K562 treated with DMSO at 1 percent for 4 hours (cell line): Measurements from ENCODE around the gene WDHD1. TPM values are rescaled to one million over a fixed set of nuclear protein-coding genes. Genes with fewer than 3 reads are reported as not detected.

Source experiments
- total RNA-seq: library from RNA; unstranded; fragments of 300-600 nt; gene quantifications from 2 replicates; pipeline ENCODE4 v1.2.3, GENCODE V29; 2022; ENCODE audit not compliant: insufficient read depth

The WDHD1 gene, protein sequence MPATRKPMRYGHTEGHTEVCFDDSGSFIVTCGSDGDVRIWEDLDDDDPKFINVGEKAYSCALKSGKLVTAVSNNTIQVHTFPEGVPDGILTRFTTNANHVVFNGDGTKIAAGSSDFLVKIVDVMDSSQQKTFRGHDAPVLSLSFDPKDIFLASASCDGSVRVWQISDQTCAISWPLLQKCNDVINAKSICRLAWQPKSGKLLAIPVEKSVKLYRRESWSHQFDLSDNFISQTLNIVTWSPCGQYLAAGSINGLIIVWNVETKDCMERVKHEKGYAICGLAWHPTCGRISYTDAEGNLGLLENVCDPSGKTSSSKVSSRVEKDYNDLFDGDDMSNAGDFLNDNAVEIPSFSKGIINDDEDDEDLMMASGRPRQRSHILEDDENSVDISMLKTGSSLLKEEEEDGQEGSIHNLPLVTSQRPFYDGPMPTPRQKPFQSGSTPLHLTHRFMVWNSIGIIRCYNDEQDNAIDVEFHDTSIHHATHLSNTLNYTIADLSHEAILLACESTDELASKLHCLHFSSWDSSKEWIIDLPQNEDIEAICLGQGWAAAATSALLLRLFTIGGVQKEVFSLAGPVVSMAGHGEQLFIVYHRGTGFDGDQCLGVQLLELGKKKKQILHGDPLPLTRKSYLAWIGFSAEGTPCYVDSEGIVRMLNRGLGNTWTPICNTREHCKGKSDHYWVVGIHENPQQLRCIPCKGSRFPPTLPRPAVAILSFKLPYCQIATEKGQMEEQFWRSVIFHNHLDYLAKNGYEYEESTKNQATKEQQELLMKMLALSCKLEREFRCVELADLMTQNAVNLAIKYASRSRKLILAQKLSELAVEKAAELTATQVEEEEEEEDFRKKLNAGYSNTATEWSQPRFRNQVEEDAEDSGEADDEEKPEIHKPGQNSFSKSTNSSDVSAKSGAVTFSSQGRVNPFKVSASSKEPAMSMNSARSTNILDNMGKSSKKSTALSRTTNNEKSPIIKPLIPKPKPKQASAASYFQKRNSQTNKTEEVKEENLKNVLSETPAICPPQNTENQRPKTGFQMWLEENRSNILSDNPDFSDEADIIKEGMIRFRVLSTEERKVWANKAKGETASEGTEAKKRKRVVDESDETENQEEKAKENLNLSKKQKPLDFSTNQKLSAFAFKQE
- total RNA-seq, result 7.2 and 12.5 TPM in 2 replicates

GRCh38 chr14:55026793-55027561 is at the start of gene WDHD1, which contains the start of gene SOCS4:
WDHD1 (minus strand) TSS chr14:55027099; CDS start chr14:55026787, 312 bp downstream.
SOCS4 (plus strand) TSS chr14:55027236; CDS start chr14:55043042, 15,806 bp downstream.

DNA sequence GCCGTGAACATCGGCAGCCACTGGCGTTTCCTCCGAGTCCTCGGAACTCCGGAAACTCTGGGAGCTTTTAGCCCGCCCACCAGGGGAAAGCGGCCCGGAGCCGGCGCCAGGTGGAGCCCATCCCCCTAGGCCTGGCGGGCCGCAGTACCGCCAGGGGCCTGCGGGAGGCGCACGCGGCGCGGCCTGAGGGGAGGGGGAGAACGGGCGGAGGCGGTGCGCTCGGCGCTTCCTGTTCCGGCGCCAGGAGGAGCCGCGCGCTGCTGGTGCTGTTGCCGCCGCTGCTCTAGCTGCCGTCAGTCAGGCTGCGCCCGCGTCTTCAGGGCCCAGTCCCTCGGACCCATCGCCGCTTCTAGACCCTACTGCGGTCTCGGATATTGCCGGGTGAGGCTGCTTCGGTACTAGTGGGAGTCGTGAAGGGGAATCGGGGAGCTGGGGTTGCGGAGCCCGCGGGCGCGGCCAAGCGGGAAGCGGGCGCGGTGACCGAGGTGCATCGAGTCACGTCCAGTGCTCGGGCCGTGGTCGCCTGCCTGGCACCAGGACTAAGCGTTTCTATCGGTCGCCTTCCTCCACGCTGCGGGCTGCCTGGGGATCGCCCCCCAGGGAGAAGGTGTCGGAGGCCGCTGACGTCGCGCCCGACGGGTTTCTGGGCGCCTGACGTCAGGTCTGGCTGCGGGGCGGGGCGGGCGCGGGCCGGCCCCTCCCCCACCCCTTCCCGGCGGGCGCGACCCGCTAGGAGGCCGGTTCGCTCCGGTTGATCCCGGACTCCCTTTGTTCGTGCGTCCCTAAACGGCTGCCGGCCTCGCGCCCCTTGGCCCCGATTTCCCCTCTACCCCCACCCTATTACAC is 24.7 kb upstream of the WDHD1 start, which contains the start of gene MAPK1IP1L:
Gene MAPK1IP1L, plus strand, starts transcription at position 225 of the 846 bp plus-strand sequence. CDS start 10,037 bp downstream, outside the sequence.

DNA sequence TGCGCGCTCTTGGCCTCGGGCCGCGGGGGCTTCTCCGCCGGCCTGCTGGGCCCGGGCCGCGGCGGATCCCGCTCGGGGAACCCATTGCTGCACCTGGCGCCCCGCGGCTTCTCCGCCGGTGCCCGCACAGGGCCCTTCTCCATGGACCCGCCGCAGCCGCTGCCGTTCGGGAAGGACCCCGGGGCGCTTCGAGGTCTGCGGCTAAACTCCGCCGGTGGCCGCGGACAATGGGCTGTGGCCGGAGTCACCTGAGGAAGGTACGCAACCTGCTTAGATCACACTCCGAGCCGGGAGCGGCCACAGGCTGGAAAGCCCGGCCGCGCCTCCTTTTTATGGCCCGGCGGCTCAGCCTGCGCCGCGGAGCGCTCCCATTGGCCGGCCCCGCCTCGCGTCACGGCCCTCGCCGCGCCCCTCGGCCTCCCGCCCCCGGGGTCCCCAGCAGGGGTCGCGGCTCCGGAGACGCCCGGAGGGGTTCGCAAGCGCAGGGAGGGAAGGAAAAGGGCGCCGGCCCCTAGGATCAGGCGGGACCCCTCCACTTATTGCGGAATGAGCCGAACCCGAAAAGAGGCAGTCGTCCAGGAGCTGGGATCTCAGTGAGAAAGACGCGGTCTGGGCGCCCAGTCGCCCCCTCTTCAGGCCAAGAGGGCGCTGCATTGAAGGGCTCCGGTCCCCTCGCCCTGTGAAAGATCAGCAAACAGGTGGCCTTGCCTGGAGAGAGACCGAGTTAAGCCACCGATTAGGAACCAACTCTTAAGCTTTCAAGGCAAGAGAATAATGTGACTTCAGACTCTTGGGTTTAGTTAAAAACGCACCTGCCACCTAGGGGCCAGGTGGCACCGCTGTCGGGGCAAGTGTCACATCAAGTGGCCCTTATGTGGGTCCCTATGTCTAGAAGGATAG is 124.1 kb downstream of the WDHD1 start, which contains the start of gene GCH1:
Gene GCH1, minus strand, starts transcription at position 306 of the 900 bp plus-strand sequence. Its CDS starts 163 bp downstream, at position 143.

Other genes starting within 250 kb of the WDHD1 start
- 9.8 and 10.2 TPM in 2 replicates for gene GCH1, start 124.3 kb downstream of the WDHD1 start, total RNA-seq
- 5.3 and 6.7 TPM in 2 replicates for gene SOCS4, start 137 bp upstream of the WDHD1 start, total RNA-seq
- 28.1 and 30.6 TPM in 2 replicates for gene MAPK1IP1L, start 24.5 kb upstream of the WDHD1 start, total RNA-seq
- gene LGALS3, start 102.2 kb upstream of the WDHD1 start, total RNA-seq, result 18.2 and 22.6 TPM in 2 replicates
- gene DLGAP5, start 164.5 kb upstream of the WDHD1 start, total RNA-seq, result 21.8 and 25.1 TPM in 2 replicates
- gene FBXO34, start 244.3 kb upstream of the WDHD1 start, total RNA-seq, result 13.3 and 16.1 TPM in 2 replicates